ENCODE data around the gene HSD17B7. TPM values are rescaled to one million over a fixed set of nuclear protein-coding genes. Genes with fewer than 3 reads are reported as not detected.
A peak's percentile ranks its signal among the peaks of the same experiment; 100 is the strongest.
"Not testable (repeated sequence)": the region's sequence is repeated elsewhere in the genome, so short reads cannot be mapped to it uniquely, and the experiment has no call there.

HSD17B7 gene, protein sequence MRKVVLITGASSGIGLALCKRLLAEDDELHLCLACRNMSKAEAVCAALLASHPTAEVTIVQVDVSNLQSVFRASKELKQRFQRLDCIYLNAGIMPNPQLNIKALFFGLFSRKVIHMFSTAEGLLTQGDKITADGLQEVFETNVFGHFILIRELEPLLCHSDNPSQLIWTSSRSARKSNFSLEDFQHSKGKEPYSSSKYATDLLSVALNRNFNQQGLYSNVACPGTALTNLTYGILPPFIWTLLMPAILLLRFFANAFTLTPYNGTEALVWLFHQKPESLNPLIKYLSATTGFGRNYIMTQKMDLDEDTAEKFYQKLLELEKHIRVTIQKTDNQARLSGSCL
- total RNA-seq (2014; rRNA removed; shearing (Covaris generic)): 29.6 and 34.1 TPM in 2 replicates
- polyA plus RNA-seq (2015; cell fraction: cytosol; rRNA removed): 9.7 and 13.9 TPM in 2 replicates
- polyA plus RNA-seq (2015; cell fraction: nucleus; rRNA removed): 15.7 and 30.1 TPM in 2 replicates

GRCh38 chr1:162790303-162790984, at the start of gene HSD17B7:
HSD17B7 (plus strand) TSS chr1:162790702; CDS start chr1:162790801, 99 bp downstream.
- in situ Hi-C loops (cut with HindIII; ENCODE audit: low pct_unique_long_range_greater_than_20kb, low sequenced_read_pairs): not testable (repeated sequence)
- peak; percentile 67 for DNase-seq (ENCODE audit: low read depth, low spot score)

DNA sequence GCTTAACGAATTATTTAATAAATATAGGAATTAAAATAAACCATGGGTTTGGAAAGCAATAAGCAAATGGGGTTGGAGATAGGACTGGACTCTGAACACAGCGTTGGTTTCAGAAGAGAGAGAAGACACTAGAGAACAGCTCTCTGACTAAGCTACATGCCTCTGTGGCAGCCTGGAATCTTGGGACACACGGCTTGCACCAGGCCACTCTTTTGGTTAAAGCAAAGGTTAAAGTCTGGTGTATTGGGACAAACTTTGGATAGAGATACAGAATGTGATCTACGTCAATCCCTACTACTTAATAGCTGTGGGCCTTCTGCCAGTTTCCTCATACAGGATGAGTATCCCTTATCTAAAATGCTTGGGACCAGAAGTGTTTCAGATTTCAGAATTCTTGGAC, 49.7 kb upstream of the HSD17B7 start:
- no peak for DNase-seq (ENCODE audit: low read depth, low spot score)
- in situ Hi-C loops (cut with HindIII; ENCODE audit: low pct_unique_long_range_greater_than_20kb, low sequenced_read_pairs): no loop called here

- no peak for DNase-seq (ENCODE audit: low read depth, low spot score)
- in situ Hi-C loops (cut with HindIII; ENCODE audit: low pct_unique_long_range_greater_than_20kb, low sequenced_read_pairs): no loop called here
Measured at GRCh38 chr1:162741574-162741973, 48.9 kb upstream of the HSD17B7 start.

- in situ Hi-C loops (cut with HindIII; ENCODE audit: low pct_unique_long_range_greater_than_20kb, low sequenced_read_pairs); DNase-seq (ENCODE audit: low read depth, low spot score): not testable (repeated sequence)
Measured at GRCh38 chr1:162746264-162746942, 44.1 kb upstream of the HSD17B7 start.

DNA sequence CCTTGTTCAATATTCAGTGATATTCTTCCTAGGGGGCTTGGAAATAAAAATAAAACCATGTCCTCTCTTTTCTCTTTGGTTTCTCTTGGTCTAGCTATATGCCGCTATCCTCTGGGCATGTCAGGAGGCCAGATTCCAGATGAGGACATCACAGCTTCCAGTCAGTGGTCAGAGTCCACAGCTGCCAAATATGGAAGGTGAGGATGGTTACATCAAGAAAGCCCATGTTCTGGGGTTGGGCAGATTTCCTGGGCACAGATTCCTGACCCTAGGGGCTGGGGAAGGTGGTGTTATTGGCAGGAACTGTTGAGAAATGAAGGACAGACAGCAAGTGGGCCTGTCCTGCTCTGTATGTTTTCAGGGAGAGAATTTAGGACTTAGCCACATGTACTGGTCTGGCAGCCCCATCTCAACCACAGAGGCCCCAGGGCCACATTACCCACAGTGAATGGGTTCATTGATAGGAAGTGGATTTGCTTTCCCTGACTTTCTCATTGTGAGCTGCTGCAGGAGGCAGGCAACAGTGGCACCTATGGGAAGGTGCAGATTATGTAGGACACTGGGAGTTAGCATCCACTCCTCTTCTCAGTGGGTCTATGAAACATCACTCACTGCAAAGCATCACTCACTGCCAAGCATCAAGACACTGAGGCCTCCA, 37.4 kb upstream of the HSD17B7 start:
- in situ Hi-C loops (cut with HindIII; ENCODE audit: low pct_unique_long_range_greater_than_20kb, low sequenced_read_pairs): no loop called here
- DNase-seq (ENCODE audit: low read depth, low spot score): peak; percentile 92

GRCh38 chr1:162753998-162754585, 36.4 kb upstream of the HSD17B7 start:
- in situ Hi-C loops (cut with HindIII; ENCODE audit: low pct_unique_long_range_greater_than_20kb, low sequenced_read_pairs): no loop called here
- DNase-seq (ENCODE audit: low read depth, low spot score): no peak

DNA sequence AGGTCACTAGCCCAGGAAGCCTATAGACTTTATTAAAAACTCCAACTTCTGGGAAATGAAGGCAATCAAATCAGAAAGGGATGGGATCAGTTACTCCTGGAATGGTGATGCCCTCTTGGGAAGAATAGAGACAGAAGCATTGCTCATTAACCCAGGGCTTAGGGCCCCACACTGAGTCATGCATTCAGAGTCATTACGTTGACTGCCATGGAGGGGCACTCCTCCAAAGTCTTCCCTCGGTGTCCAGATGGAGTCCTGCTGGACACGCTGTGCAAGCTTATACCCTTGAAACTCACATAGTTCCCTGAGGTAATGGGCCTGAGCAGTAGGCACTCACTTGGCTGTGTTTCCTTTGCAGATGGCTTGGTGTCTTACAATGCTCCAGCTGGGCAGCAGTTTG, 35.2 kb upstream of the HSD17B7 start:
- no peak for DNase-seq (ENCODE audit: low read depth, low spot score)

GRCh38 chr1:162756523-162756922, 34.0 kb upstream of the HSD17B7 start:
- in situ Hi-C loops (cut with HindIII; ENCODE audit: low pct_unique_long_range_greater_than_20kb, low sequenced_read_pairs): no loop called here
- DNase-seq (ENCODE audit: low read depth, low spot score): no peak

More for the DNA sequence above, 35.2 kb upstream of the HSD17B7 start:
- in situ Hi-C loops (cut with HindIII; ENCODE audit: low pct_unique_long_range_greater_than_20kb, low sequenced_read_pairs): no loop called here

- in situ Hi-C loops (cut with HindIII; ENCODE audit: low pct_unique_long_range_greater_than_20kb, low sequenced_read_pairs): no loop called here
- DNase-seq (ENCODE audit: low read depth, low spot score): no peak
Measured at GRCh38 chr1:162757476-162757875, 33.0 kb upstream of the HSD17B7 start.

GRCh38 chr1:162765788-162766187, 24.7 kb upstream of the HSD17B7 start:
- peak; percentile 19 for DNase-seq (ENCODE audit: low read depth, low spot score)

DNA sequence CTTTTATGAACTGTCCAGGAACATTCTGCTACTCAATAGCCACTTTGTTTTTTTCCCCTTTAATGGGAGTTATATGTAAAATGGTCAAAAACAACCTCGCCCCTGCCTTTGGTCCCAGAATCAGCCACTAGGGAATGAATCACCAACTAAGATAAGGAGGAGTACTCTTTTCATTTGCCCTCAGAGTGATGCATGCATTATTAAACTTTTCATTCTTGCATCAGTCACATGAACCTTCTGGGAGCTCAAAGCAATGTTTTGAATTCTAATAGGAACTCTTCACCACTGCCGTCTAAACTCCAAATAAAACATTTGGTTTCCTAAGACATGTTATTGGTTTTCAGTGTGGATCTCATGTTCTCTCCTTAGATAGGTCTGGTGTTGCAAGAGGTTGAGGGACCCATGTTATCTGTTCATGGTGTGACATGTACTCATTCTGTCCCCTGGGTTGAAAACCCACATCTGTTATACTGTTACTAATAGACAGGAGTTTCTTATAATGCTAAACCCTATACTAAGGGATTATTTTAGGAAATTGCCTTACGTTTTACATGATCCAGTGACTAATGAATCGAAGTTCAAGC, 17.8 kb upstream of the HSD17B7 start:
- DNase-seq (ENCODE audit: low read depth, low spot score): no peak
- in situ Hi-C loops (cut with HindIII; ENCODE audit: low pct_unique_long_range_greater_than_20kb, low sequenced_read_pairs): no loop called here

More at GRCh38 chr1:162765788-162766187, 24.7 kb upstream of the HSD17B7 start:
- in situ Hi-C loops (cut with HindIII; ENCODE audit: low pct_unique_long_range_greater_than_20kb, low sequenced_read_pairs): no loop called here

- no peak for DNase-seq (ENCODE audit: low read depth, low spot score)
- in situ Hi-C loops (cut with HindIII; ENCODE audit: low pct_unique_long_range_greater_than_20kb, low sequenced_read_pairs): no loop called here
Measured at GRCh38 chr1:162774007-162774406, 16.5 kb upstream of the HSD17B7 start.

DNA sequence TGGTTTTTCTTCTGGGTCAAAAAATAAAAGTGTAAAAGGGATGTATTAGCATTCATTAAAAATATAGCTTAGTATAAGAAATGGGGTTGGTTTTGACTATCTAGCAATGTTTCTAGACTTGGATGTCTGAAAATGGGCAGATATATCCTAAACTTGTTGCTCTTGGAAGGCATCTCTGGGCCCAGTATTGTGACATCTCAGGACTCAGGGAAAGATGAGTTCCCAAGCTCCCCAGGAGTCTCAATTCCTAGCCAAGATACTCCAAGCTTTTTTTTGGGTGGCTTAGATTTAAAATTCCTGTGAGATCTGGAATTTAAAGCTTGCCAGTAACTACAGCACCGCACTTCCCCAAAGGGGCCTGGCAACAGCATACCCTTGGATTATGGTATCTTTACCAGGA, 11.5 kb upstream of the HSD17B7 start:
- DNase-seq (ENCODE audit: low read depth, low spot score): no peak
- in situ Hi-C loops (cut with HindIII; ENCODE audit: low pct_unique_long_range_greater_than_20kb, low sequenced_read_pairs): no loop called here

- no peak for DNase-seq (ENCODE audit: low read depth, low spot score)
- in situ Hi-C loops (cut with HindIII; ENCODE audit: low pct_unique_long_range_greater_than_20kb, low sequenced_read_pairs): no loop called here
Measured at GRCh38 chr1:162782671-162783070, 7.8 kb upstream of the HSD17B7 start.

DNA sequence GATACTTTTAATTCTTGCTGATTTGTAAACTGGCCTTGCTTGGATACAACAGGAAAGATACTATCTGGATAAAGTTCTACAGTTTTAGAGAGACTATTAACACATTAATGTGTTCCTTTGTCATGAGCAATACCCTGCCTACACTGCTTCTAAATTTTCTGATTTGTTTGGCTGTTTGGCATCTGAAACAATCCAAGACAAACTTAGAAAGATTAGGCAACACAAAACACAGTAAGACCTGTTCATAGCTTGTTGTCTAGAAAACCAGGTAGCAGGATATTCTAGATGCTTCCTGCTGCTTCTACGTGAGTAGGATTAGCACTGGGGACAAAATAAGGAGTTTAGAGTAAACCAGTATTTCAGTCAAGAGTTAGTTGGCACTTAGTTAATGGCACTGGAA, 5.6 kb upstream of the HSD17B7 start:
- DNase-seq (ENCODE audit: low read depth, low spot score); in situ Hi-C loops (cut with HindIII; ENCODE audit: low pct_unique_long_range_greater_than_20kb, low sequenced_read_pairs): not testable (repeated sequence)

- DNase-seq (ENCODE audit: low read depth, low spot score); in situ Hi-C loops (cut with HindIII; ENCODE audit: low pct_unique_long_range_greater_than_20kb, low sequenced_read_pairs): not testable (repeated sequence)
Measured at GRCh38 chr1:162788783-162789182, 1.7 kb upstream of the HSD17B7 start.

- DNase-seq (ENCODE audit: low read depth, low spot score); in situ Hi-C loops (cut with HindIII; ENCODE audit: low pct_unique_long_range_greater_than_20kb, low sequenced_read_pairs): not testable (repeated sequence)
Measured at GRCh38 chr1:162790985-162791357, 469 bp downstream of the HSD17B7 start.
